GM12878 (cell line): Measurements from ENCODE around the gene SMG6. TPM values are rescaled to one million over a fixed set of nuclear protein-coding genes. Genes with fewer than 3 reads are reported as not detected.

Experiments used
- ATAC-seq: fragments of 200-7000 bp; cut with Tn5 transposase; 3 replicates; pipeline ENCODE4 v1.9.1; 2020; ENCODE audit warnings: mild to moderate bottlenecking, moderate library complexity
- BruUV-seq: library from RNA; stranded (reverse); fragments of 400-500 nt; replicated peaks from 2 replicates; lab custom pipeline; 2021; lab: Mats Ljungman, UMichigan
- CTCF ChIA-PET: fragments of 300-600 bp; sonication (Branson Sonifier 250); formaldehyde crosslinking; extraction: SDS; loops from one replicate; lab custom pipeline; 2021; ENCODE audit warnings: inconsistent platforms; lab: Yijun Ruan, JAX
- POLR2A ChIA-PET: fragments of 350-600 bp; formaldehyde crosslinking; extraction: SDS; loops from one replicate; lab custom pipeline; 2021; ENCODE audit warnings: inconsistent platforms; lab: Charles Lee
- RAD21 ChIA-PET: fragments of 300-600 bp; sonication (Branson Sonifier 250); formaldehyde crosslinking; loops from one replicate; lab custom pipeline; 2023; ENCODE audit warnings: antibody characterized with exemption; ENCODE audit not compliant: unreplicated experiment; lab: Charles Lee
- SMC1A ChIA-PET: fragments of 300-600 bp; sonication (Branson Sonifier 250); formaldehyde crosslinking; loops from one replicate; lab custom pipeline; 2023; ENCODE audit not compliant: unreplicated experiment, uncharacterized antibody; lab: Charles Lee
- DNase-seq: peaks from one replicate; pipeline ENCODE4 v3.0.0-alpha.2; 2011; ENCODE audit warnings: low read depth, low spot score
- FAIRE-seq: peaks from 3 replicates; lab custom pipeline; 2011; peaks lifted over from hg19 to GRCh38; lab: Jason Lieb, UNC
- H2AFZ ChIP-seq: 2 replicates; pipeline ENCODE4 v1.6.0; 2011; ENCODE audit warnings: low read depth, low read length, control low read depth; ENCODE audit not compliant: control insufficient read depth
- H3K27ac ChIP-seq: 2 replicates; pipeline ENCODE4 v1.5.1; 2011; ENCODE audit warnings: control low read depth; ENCODE audit not compliant: control insufficient read depth, insufficient read depth
- H3K27me3 ChIP-seq, 2 experiments: replicated peaks in 1 of 2; 2 replicates each; pipeline versions ENCODE4 v1.6.0 to v1.6.1; 2011; ENCODE audit warnings: low read length in 1 of 2; ENCODE audit not compliant: control insufficient read depth in 2 of 2, insufficient read depth in 2 of 2
- H3K36me3 ChIP-seq, 2 experiments: 2 replicates each; pipeline ENCODE4 v1.5.1; 2011; ENCODE audit warnings: low read length in 1 of 2; ENCODE audit not compliant: control insufficient read depth in 2 of 2, insufficient read depth in 2 of 2
- H3K4me1 ChIP-seq: 2 replicates; pipeline ENCODE4 v1.6.1; 2011; ENCODE audit warnings: mild to moderate bottlenecking, low read length, moderate library complexity, mixed read lengths; ENCODE audit not compliant: control insufficient read depth, insufficient read depth
- H3K4me2 ChIP-seq: 2 replicates; pipeline ENCODE4 v1.6.0; 2011; ENCODE audit warnings: control low read depth; ENCODE audit not compliant: control insufficient read depth, insufficient read depth
- H3K4me3 ChIP-seq: fragments of 200-600 bp; sonication (generic); 2 replicates; pipeline ENCODE4 v1.5.1; 2016
- H3K79me2 ChIP-seq: 2 replicates; pipeline ENCODE4 v1.6.0; 2011; ENCODE audit warnings: low read length; ENCODE audit not compliant: control insufficient read depth, insufficient read depth
- H3K9ac ChIP-seq: 2 replicates; pipeline ENCODE4 v1.8.0; 2011; ENCODE audit warnings: low read length, control low read depth, mixed read lengths; ENCODE audit not compliant: control insufficient read depth, insufficient read depth
- H3K9me3 ChIP-seq: replicated peaks from 3 replicates; pipeline ENCODE4 v1.5.1; 2011; ENCODE audit warnings: mild to moderate bottlenecking, low read length; ENCODE audit not compliant: control insufficient read depth, insufficient read depth
- H4K20me1 ChIP-seq: 2 replicates; pipeline ENCODE4 v1.6.0; 2011; ENCODE audit not compliant: control insufficient read depth, insufficient read depth
- CHD4 ChIP-seq: fragments of 200-600 bp; sonication (generic); IDR thresholded peaks from 2 replicates; pipeline ENCODE4 v1.6.1; 2016; ENCODE audit warnings: mild to moderate bottlenecking
- E4F1 ChIP-seq: fragments of 450-650 bp; IDR thresholded peaks from 2 replicates; pipeline ENCODE4 v1.6.1; 2018; ENCODE audit warnings: borderline replicate concordance, mild to moderate bottlenecking; ENCODE audit not compliant: partially characterized antibody
- ESRRA ChIP-seq: IDR thresholded peaks from 2 replicates; pipeline ENCODE4 v1.6.1; 2012; ENCODE audit warnings: mild to moderate bottlenecking, low read length, improper control_type of control experiment
- EZH2 ChIP-seq: IDR thresholded peaks from 2 replicates; pipeline ENCODE4 v1.6.1; 2012; ENCODE audit warnings: low read depth, mild to moderate bottlenecking, control low read depth, inconsistent platforms, low read length, borderline replicate concordance; ENCODE audit not compliant: control insufficient read depth
- HDAC2 ChIP-seq: fragments of 200-600 bp; sonication (generic); IDR thresholded peaks from 2 replicates; pipeline ENCODE4 v1.6.1; 2017
- HDAC6 ChIP-seq: fragments of 200-600 bp; sonication (generic); IDR thresholded peaks from one replicate; pipeline ENCODE4 v1.8.0; 2017; ENCODE audit warnings: antibody characterized with exemption; ENCODE audit not compliant: unreplicated experiment
- IRF3 ChIP-seq: fragments of 450-650 bp; IDR thresholded peaks from 2 replicates; pipeline ENCODE4 v1.6.1; 2014; ENCODE audit warnings: mild to moderate bottlenecking
- KAT2A ChIP-seq: conservative IDR thresholded peaks from 2 replicates; pipeline ENCODE4 v1.6.1; 2011; ENCODE audit warnings: low read depth, low read length; ENCODE audit not compliant: control insufficient read depth
- MEF2A ChIP-seq: IDR thresholded peaks from 2 replicates; pipeline ENCODE4 v1.6.1; 2011; ENCODE audit warnings: low read depth, mild to moderate bottlenecking, low read length, moderate library complexity; ENCODE audit not compliant: insufficient read depth
- MEF2B ChIP-seq: fragments of 450-650 bp; IDR thresholded peaks from 2 replicates; pipeline ENCODE4 v1.6.1; 2018; ENCODE audit warnings: mild to moderate bottlenecking, moderate library complexity; ENCODE audit not compliant: partially characterized antibody, poor library complexity, severe bottlenecking
- PAX8 ChIP-seq: fragments of 450-650 bp; IDR thresholded peaks from 2 replicates; pipeline ENCODE4 v1.6.1; 2017; ENCODE audit warnings: mild to moderate bottlenecking, moderate library complexity
- PML ChIP-seq: IDR thresholded peaks from 2 replicates; pipeline ENCODE4 v1.6.1; 2012; ENCODE audit warnings: low read length, inconsistent platforms
- RCOR1 ChIP-seq: conservative IDR thresholded peaks from 2 replicates; pipeline ENCODE4 v1.6.1; 2012; ENCODE audit warnings: low read depth, low read length, improper control_type of control experiment
- RELA ChIP-seq: fragments of 450-650 bp; IDR thresholded peaks from 2 replicates; pipeline ENCODE4 v1.8.0; 2014; ENCODE audit warnings: borderline replicate concordance; ENCODE audit not compliant: partially characterized antibody
- SIX5 ChIP-seq: IDR thresholded peaks from 2 replicates; pipeline ENCODE4 v1.6.1; 2011; ENCODE audit warnings: mild to moderate bottlenecking, low read depth, low read length, moderate library complexity; ENCODE audit not compliant: severe bottlenecking
- STAT1 ChIP-seq: fragments of 450-650 bp; conservative IDR thresholded peaks from 2 replicates; pipeline ENCODE4 v1.6.1; 2014; ENCODE audit warnings: antibody characterized with exemption, mild to moderate bottlenecking
- YY1 ChIP-seq: IDR thresholded peaks from 2 replicates; pipeline ENCODE4 v1.6.1; 2011; ENCODE audit warnings: low read depth, mild to moderate bottlenecking, low read length
- WGBS: methylation state at CpG from one replicate; pipeline ENCODE4 v1.1.6; 2016; ENCODE audit warnings: low lambda C conversion rate; ENCODE audit not compliant: insufficient replicate concordance, insufficient coverage; ENCODE audit errors: missing lambda C conversion rate; 5-methylcytosine and 5-hydroxymethylcytosine counted together
- in situ Hi-C: fragments of 300-500 bp; cut with MboI; formaldehyde crosslinking; loops from 9 replicates; pipeline ENCODE4 v1.14.3; 2018; ENCODE audit warnings: mixed read lengths
- intact Hi-C: fragments of 100-400 bp; cut with micrococcal nuclease; formaldehyde crosslinking; loops from one replicate; pipeline ENCODE4 v1.14.2; 2022; ENCODE audit not compliant: unreplicated experiment
- polyA plus RNA-seq, 11 experiments: library from polyadenylated mRNA; depleted of rRNA in 4 of 11; unstranded in 6 of 11; stranded (reverse) in 5 of 11; fragments of >200 nt; fragmentation: Nextera tagmentation in 4 of 11; fragmentation: Illumina TruSeq in 1 of 11; extraction: Ambion mirVana in 4 of 11; extraction: Trizol in 1 of 11; gene quantifications; 1 replicate in 1 of 11; 2 replicates in 10 of 11; pipeline versions ENCODE4 v1.2.1 to v1.2.3, GENCODE V29; 2011 to 2016; ENCODE audit warnings: inconsistent platforms in 2 of 11, missing spikeins in 2 of 11, low read depth in 1 of 11
- total RNA-seq, 4 experiments: library from RNA; depleted of rRNA in 3 of 4; stranded (reverse); fragments of >200 nt in 3 of 4; fragmentation: Illumina TruSeq in 1 of 4; extraction: Trizol in 1 of 4; gene quantifications; 2 replicates each; pipeline versions ENCODE4 v1.2.1 to v1.2.3, GENCODE V29; 2013 to 2021
- TF ChIP-seq, protein P1 (sequence below): fragments of 450-650 bp; IDR thresholded peaks from 2 replicates; pipeline ENCODE4 v1.6.1; 2017; ENCODE audit warnings: borderline replicate concordance
- TF ChIP-seq, protein P2 (sequence below): IDR thresholded peaks from 2 replicates; pipeline ENCODE4 v1.6.1; 2011; ENCODE audit warnings: borderline replicate concordance, low read depth, mild to moderate bottlenecking, moderate library complexity, mixed read lengths, low read length; ENCODE audit not compliant: insufficient read depth; ENCODE audit errors: extremely low read length

Gene SMG6
- total and polyA plus RNA-seq, 10 of the 15 experiments (the other 5 are each of a cell fraction or from before 2014, with no cell fraction given), result 0.58 to 28.7 (median 15.7) TPM

- TF ChIP-seq STAT1 (no peak), HDAC6 (no peak), YY1 (no peak), HDAC2 (no peak), KAT2A (no peak)
- TF ChIP-seq, protein P1, sequence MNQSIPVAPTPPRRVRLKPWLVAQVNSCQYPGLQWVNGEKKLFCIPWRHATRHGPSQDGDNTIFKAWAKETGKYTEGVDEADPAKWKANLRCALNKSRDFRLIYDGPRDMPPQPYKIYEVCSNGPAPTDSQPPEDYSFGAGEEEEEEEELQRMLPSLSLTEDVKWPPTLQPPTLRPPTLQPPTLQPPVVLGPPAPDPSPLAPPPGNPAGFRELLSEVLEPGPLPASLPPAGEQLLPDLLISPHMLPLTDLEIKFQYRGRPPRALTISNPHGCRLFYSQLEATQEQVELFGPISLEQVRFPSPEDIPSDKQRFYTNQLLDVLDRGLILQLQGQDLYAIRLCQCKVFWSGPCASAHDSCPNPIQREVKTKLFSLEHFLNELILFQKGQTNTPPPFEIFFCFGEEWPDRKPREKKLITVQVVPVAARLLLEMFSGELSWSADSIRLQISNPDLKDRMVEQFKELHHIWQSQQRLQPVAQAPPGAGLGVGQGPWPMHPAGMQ, result no peak
- TF ChIP-seq, protein P2, sequence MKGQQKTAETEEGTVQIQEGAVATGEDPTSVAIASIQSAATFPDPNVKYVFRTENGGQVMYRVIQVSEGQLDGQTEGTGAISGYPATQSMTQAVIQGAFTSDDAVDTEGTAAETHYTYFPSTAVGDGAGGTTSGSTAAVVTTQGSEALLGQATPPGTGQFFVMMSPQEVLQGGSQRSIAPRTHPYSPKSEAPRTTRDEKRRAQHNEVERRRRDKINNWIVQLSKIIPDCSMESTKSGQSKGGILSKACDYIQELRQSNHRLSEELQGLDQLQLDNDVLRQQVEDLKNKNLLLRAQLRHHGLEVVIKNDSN, result no peak
Measured at GRCh38 chr17:2187758-2188157, 115.8 kb downstream of the SMG6 start (continued).

DNA sequence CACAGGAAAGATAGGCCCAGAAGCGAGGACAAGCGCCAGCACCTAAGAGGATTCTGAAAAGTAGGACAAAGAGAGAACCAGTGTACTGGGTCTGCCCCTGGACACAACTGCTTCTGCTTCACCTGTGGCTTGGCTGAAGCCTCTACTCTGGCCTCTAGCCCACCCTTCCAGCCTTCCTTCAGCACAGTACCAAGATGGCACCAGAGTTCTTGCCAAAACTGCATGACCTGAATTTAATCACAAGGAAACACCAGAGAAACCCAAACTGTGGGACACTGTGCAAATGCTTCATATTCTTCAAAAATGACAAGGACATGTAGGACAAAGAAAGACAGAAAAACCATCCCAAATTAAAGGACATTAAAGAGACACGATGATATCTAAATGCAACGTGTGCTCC is 116.6 kb downstream of the SMG6 start:
- peaks cover 20 to 28% of the 10 kb centered on the region in 2 experiments for H3K36me3 ChIP-seq
- H3K79me2 ChIP-seq, result no peaks in the 10 kb centered on the region
- in situ Hi-C loops, result no loop called here
- H2AFZ ChIP-seq, result no peak overlapping the region
- DNase-seq (no peak), FAIRE-seq (no peak), ATAC-seq (no peak)
- H4K20me1 ChIP-seq, result no peaks in the 10 kb centered on the region
- no peaks in the 10 kb centered on the region for H3K4me1 ChIP-seq
- intact Hi-C loops, result no loop called here
- no peaks in the 10 kb centered on the region for H3K9me3 ChIP-seq
- 100% methylated on average over 4 of the region's 4 CpGs for WGBS
- H3K4me3 ChIP-seq, result no peak overlapping the region
- H3K9ac ChIP-seq, result no peak overlapping the region
- CTCF ChIA-PET, result no interaction called here
- POLR2A ChIA-PET, result no interaction called here
- RAD21 ChIA-PET, result no interaction called here
- H3K4me2 ChIP-seq, result no peak overlapping the region
- H3K27me3 ChIP-seq, result no peaks in the 10 kb centered on the region
- BruUV-seq, result no TSS peak
- H3K27ac ChIP-seq, result no peak overlapping the region
- SMC1A ChIA-PET, result interaction anchor here (0.8 kb wide), 1 partner anchor 9 kb away, joined by 4 read pairs; no protein-coding TSS in a partner anchor
- TF ChIP-seq SIX5 (no peak), HDAC2 (no peak), PML (no peak), ESRRA (no peak), RELA (no peak), MEF2A (no peak), PAX8 (no peak), CHD4 (no peak), IRF3 (no peak), EZH2 (no peak), MEF2B (no peak), E4F1 (no peak), YY1 (no peak), RCOR1 (no peak)
